Naive thymus-derived CD4-positive, alpha-beta T cell (primary cell): ENCODE results near the gene WNT11. TPM values are rescaled to one million over a fixed set of nuclear protein-coding genes. Genes with fewer than 3 reads are reported as not detected.

Experiments used
- ATAC-seq: fragments of 150-1000 bp; cut with Tn5 transposase; 2 replicates; pipeline ENCODE4 v1.10.0; 2021; ENCODE audit warnings: mild to moderate bottlenecking, moderate library complexity
- CTCF ChIA-PET: fragments of 350-600 bp; sonication (Branson Sonifier 250); formaldehyde crosslinking; loops from one replicate; lab custom pipeline; 2021; ENCODE audit warnings: antibody characterized with exemption; lab: Charles Lee
- POLR2A ChIA-PET: fragments of 350-600 bp; sonication (Branson Sonifier 250); formaldehyde crosslinking; loops from one replicate; lab custom pipeline; 2021; ENCODE audit warnings: antibody characterized with exemption, inconsistent platforms; lab: Charles Lee
- DNase-seq, 9 donors: peaks; one replicate each; pipeline versions ENCODE4 v3.0.0 to v3.0.0-alpha.2; 2020 to 2022; ENCODE audit warnings: mixed read lengths in 1 of 9
- H3K27ac ChIP-seq: one replicate; pipeline ENCODE4 v1.7.0; 2013; ENCODE audit warnings: mild to moderate bottlenecking, low read depth, low read length, moderate library complexity
- H3K27me3 ChIP-seq, 2 donors: one replicate each; pipeline ENCODE4 v1.7.0; 2013; ENCODE audit warnings: low read length in 2 of 2, mild to moderate bottlenecking in 2 of 2, moderate library complexity in 2 of 2; ENCODE audit not compliant: control insufficient read depth in 2 of 2, insufficient read depth in 2 of 2
- H3K36me3 ChIP-seq, 3 experiments: 1 replicate in 2 of 3; 2 replicates in 1 of 3; pipeline ENCODE4 v1.7.0; 2013; ENCODE audit warnings: low read length in 3 of 3, mild to moderate bottlenecking in 3 of 3, moderate library complexity in 1 of 3; ENCODE audit not compliant: insufficient read depth in 3 of 3, control insufficient read depth in 2 of 3
- H3K4me1 ChIP-seq, 2 donors: one replicate each; pipeline ENCODE4 v1.7.0; 2013; ENCODE audit warnings: low read length in 2 of 2, mild to moderate bottlenecking in 2 of 2, moderate library complexity in 1 of 2; ENCODE audit not compliant: control insufficient read depth in 2 of 2, insufficient read depth in 2 of 2
- H3K4me3 ChIP-seq: 2 replicates; pipeline ENCODE4 v1.7.0; 2013; ENCODE audit warnings: mild to moderate bottlenecking, low read length
- H3K9me3 ChIP-seq, 3 experiments: 1 replicate in 2 of 3; 2 replicates in 1 of 3; pipeline ENCODE4 v1.7.0; 2013; ENCODE audit warnings: low read length in 3 of 3; ENCODE audit not compliant: control insufficient read depth in 2 of 3
- H3K27ac Mint-ChIP-seq, 9 donors: one replicate each; pipeline ENCODE4 v1.8.0; 2020 to 2022; ENCODE audit warnings: mixed read lengths in 9 of 9, mild to moderate bottlenecking in 8 of 9, moderate library complexity in 5 of 9, inconsistent platforms in 2 of 9
- H3K27me3 Mint-ChIP-seq, 5 donors: one replicate each; pipeline ENCODE4 v1.8.0; 2021 to 2022; ENCODE audit warnings: mixed read lengths in 5 of 5, mild to moderate bottlenecking in 1 of 5
- H3K36me3 Mint-ChIP-seq, 5 donors: one replicate each; pipeline ENCODE4 v1.8.0; 2020 to 2022; ENCODE audit warnings: mixed read lengths in 5 of 5, mild to moderate bottlenecking in 3 of 5, inconsistent platforms in 1 of 5
- H3K4me1 Mint-ChIP-seq, 7 donors: one replicate each; pipeline ENCODE4 v1.8.0; 2020 to 2022; ENCODE audit warnings: mixed read lengths in 7 of 7, mild to moderate bottlenecking in 3 of 7, inconsistent platforms in 1 of 7
- H3K4me3 Mint-ChIP-seq, 10 donors: one replicate each; pipeline ENCODE4 v1.8.0; 2020 to 2022; ENCODE audit warnings: mild to moderate bottlenecking in 10 of 10, mixed read lengths in 10 of 10, moderate library complexity in 6 of 10, inconsistent platforms in 2 of 10
- H3K9me3 Mint-ChIP-seq, 11 donors: one replicate each; pipeline ENCODE4 v1.8.0; 2020 to 2022; ENCODE audit warnings: mixed read lengths in 11 of 11, mild to moderate bottlenecking in 4 of 11, inconsistent platforms in 1 of 11, moderate library complexity in 1 of 11
- intact Hi-C, 2 donors: fragments of 100-400 bp; cut with micrococcal nuclease; formaldehyde crosslinking; loops; one replicate each; pipeline ENCODE4 v1.15.1; 2023
- polyA plus RNA-seq, 2 donors: library from polyadenylated mRNA; unstranded; fragments of 300-500 nt; fragmentation: Illumina TruSeq; gene quantifications; one replicate each; pipeline ENCODE4 v1.2.3, GENCODE V29; 2021
- total RNA-seq, 6 experiments: library from RNA in 5 of 6; stranded (reverse) in 5 of 6; gene quantifications; 1 replicate in 5 of 6; 2 replicates in 1 of 6; pipeline ENCODE4 v1.2.3 and lab custom pipeline; 2021 to 2026

WNT11 gene
- total and polyA plus RNA-seq, 7 experiments from 2014 or later: 0.16 to 0.45 (median 0.27) TPM; not detected in 4

DNA sequence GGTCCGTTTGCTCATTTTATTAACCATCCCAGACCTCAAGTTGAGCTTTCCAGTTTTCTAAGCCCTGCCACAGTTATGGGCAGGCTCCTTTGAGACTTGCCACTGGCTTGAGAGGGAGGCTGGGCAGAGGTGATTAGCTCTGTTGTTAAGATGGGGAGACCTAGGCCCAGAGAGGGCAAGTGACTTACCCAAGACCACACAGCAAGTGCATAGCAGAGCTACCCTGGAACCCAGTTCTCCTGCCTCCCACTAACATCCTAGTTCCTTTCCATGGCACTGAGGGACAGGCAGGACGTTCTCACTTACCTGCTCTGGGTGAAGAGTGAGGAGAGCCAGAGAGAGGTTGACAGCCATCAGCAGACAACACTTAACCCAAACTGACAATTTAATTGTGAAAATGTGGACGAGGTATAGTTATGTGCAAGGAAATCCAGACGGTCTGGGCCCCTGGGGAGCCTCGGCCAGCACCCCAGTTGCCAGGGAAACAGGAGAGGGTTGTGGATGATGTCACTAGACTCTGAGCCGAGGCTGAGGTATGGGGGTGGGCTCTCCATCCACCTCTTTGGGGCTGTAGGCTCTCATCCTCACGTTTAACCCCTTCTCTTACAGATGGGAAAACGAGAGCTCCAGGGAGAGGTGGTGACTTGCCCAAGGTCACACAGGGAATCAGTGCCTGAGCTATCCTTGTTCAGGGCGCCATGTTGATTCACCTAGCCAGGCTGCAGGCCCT, 12.3 kb upstream of the WNT11 start:
- intact Hi-C loops: no loop called here
- H3K4me3 Mint-ChIP-seq: no peak overlapping the region

DNA sequence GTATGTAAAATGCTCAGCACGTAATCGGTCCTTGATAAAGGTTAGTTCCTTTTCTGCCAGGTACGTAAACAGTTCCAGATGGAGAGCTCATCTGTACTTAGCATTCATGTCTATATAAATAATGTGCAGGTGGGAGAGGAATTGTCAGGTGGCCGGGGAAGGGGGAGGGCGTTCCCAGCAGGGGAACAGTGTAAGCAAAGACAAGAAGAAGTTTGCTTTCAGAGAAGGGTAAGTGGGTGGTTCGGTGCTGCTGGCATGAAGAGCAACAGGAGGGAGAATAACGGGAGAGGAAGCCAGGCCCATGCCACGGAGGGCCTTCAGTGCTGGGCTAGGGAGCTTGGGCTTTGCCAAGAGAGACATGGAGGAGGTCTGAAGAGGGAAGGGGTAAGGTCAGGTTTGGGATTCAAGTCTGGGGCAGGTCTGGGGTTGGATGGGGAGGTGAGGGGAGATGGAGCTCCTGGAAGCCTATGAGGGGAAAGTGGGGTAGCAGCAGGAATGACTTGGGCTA, 11.4 kb upstream of the WNT11 start:
- Mint-ChIP-seq H3K27ac (no peak overlapping the region), H3K9me3 (peaks cover 0 to 3% (median 0%) of the 10 kb centered on the region in 11 donors), H3K36me3 (no peaks in the 10 kb centered on the region), H3K4me3 (no peak overlapping the region), H3K4me1 (peaks cover 0 to 2% (median 0%) of the 10 kb centered on the region in 7 donors), H3K27me3 (peaks cover 0 to 51% (median 4%) of the 10 kb centered on the region in 5 donors)
- Histone ChIP-seq H3K27me3 (no peaks in the 10 kb centered on the region), H3K36me3 (no peaks in the 10 kb centered on the region), H3K4me3 (no peak overlapping the region), H3K4me1 (no peaks in the 10 kb centered on the region), H3K9me3 (no peaks in the 10 kb centered on the region), H3K27ac (no peak overlapping the region)
- ChIA-PET POLR2A (no interaction called here), CTCF (interaction anchor here (1.1 to 1.8 kb wide), 2 partner anchors 10 to 96 kb away, joined by 3 to 4 read pairs; no protein-coding TSS in a partner anchor)
- intact Hi-C loops: no loop called here
- DNase-seq (no peak), ATAC-seq (no peak)

More for the DNA sequence above, 12.3 kb upstream of the WNT11 start:
- Histone ChIP-seq H3K36me3 (no peaks in the 10 kb centered on the region), H3K4me1 (no peaks in the 10 kb centered on the region), H3K9me3 (no peaks in the 10 kb centered on the region), H3K4me3 (no peak overlapping the region), H3K27ac (no peak overlapping the region), H3K27me3 (no peaks in the 10 kb centered on the region)
- Mint-ChIP-seq H3K36me3 (no peaks in the 10 kb centered on the region), H3K9me3 (peaks cover 0 to 1% (median 0%) of the 10 kb centered on the region in 11 donors), H3K27ac (no peak overlapping the region), H3K27me3 (peaks cover 0 to 44% (median 4%) of the 10 kb centered on the region in 5 donors), H3K4me1 (no peaks in the 10 kb centered on the region)
- CTCF ChIA-PET: interaction anchor here (0.7 to 1.1 kb wide), 4 partner anchors 9 to 99 kb away, joined by 3 to 4 read pairs (median 4); no protein-coding TSS in a partner anchor
- POLR2A ChIA-PET: interaction anchor here (1.3 kb wide), 1 partner anchor 10 kb away, joined by 4 read pairs; no protein-coding TSS in a partner anchor
- DNase-seq: no peak
- ATAC-seq: no peak

- POLR2A ChIA-PET: no interaction called here
- H3K36me3 Mint-ChIP-seq: no peaks in the 10 kb centered on the region
- intact Hi-C loops: no loop called here
- ATAC-seq: no peak
- H3K4me1 ChIP-seq: no peaks in the 10 kb centered on the region
- no peaks in the 10 kb centered on the region for H3K9me3 ChIP-seq
- H3K27me3 Mint-ChIP-seq: peaks cover 0 to 56% (median 4%) of the 10 kb centered on the region in 5 donors
- CTCF ChIA-PET: interaction anchor here (1.8 kb wide), 1 partner anchor 9 kb away, joined by 4 read pairs; no protein-coding TSS in a partner anchor
- H3K4me3 ChIP-seq: no peak overlapping the region
- no peaks in the 10 kb centered on the region for H3K36me3 ChIP-seq
- H3K4me3 Mint-ChIP-seq: no peak overlapping the region
- H3K27me3 ChIP-seq: no peaks in the 10 kb centered on the region
- no peak for DNase-seq
- peaks cover 0 to 2% (median 0%) of the 10 kb centered on the region in 7 donors for H3K4me1 Mint-ChIP-seq
- no peak overlapping the region for H3K27ac ChIP-seq
- H3K9me3 Mint-ChIP-seq: peaks cover 0 to 3% (median 0%) of the 10 kb centered on the region in 11 donors
- H3K27ac Mint-ChIP-seq: no peak overlapping the region
Observed at GRCh38 chr11:76216536-76217325, 10.4 kb upstream of the WNT11 start.

DNA sequence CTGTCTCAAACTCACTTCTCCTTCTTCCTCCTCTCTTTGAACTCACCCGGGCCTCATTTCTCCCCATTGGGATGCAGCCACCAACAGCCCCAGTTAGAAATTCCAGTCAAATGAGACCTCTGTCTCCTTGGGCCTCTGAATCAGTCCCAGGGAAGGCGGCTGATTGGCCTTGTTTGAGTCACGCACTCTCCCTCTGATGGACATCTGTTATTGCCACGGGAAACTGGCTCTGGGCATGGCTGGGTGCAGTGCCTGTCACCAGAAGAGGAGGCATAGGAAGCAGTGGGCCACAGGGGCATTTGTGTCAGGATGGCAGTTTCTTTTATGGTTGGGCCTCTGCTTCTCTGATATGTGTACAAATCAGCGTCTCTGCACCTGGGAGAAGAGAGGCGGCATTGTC, 9.6 kb upstream of the WNT11 start:
- Mint-ChIP-seq H3K27me3 (peaks cover 0 to 56% (median 10%) of the 10 kb centered on the region in 5 donors), H3K27ac (no peak overlapping the region), H3K9me3 (peaks cover 0 to 3% (median 0%) of the 10 kb centered on the region in 11 donors), H3K36me3 (no peaks in the 10 kb centered on the region), H3K4me3 (no peak overlapping the region), H3K4me1 (peaks cover 0 to 5% (median 1%) of the 10 kb centered on the region in 7 donors)
- no peak overlapping the region for H3K4me3 ChIP-seq
- ChIA-PET POLR2A (no interaction called here), CTCF (interaction anchor here (1.8 kb wide), 1 partner anchor 8 kb away, joined by 4 read pairs; no protein-coding TSS in a partner anchor)
- H3K9me3 ChIP-seq: no peaks in the 10 kb centered on the region
- intact Hi-C loops: no loop called here
- no peaks in the 10 kb centered on the region for H3K4me1 ChIP-seq
- no peaks in the 10 kb centered on the region for H3K27me3 ChIP-seq
- no peaks in the 10 kb centered on the region for H3K36me3 ChIP-seq
- DNase-seq (no peak), ATAC-seq (no peak)
- no peak overlapping the region for H3K27ac ChIP-seq

DNA sequence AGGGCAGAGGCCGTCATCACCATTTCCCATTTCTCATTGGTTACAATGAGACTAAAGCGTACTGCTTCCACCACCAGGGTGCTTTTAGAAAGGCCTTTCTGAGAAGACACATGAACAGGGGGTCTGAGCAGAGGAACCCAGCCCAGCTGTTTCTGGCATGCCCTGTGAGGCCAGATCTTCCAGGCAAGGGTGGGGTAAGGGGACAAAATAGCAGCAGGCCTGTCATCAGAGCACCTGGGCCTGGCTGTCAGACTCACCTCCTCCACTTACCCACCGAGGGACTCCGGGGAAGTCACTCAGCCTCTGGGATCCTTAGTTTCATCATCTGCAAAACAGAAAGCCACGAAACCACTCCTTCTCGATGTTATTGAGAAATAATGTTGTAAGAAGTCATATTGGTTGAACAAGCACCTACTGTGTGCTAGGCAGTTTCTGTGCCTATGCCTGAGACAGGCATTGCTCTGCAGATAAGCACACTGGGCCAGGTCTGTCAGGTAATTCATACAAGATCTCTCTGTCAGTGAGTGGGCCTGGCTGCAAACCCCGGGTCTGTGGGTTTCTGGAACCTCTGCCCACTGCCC, 8.8 kb upstream of the WNT11 start:
- H3K36me3 Mint-ChIP-seq: no peaks in the 10 kb centered on the region
- POLR2A ChIA-PET: no interaction called here
- H3K4me3 ChIP-seq: no peak overlapping the region
- no peak overlapping the region for H3K27ac Mint-ChIP-seq
- peaks cover 0 to 5% (median 2%) of the 10 kb centered on the region in 7 donors for H3K4me1 Mint-ChIP-seq
- DNase-seq: no peak
- intact Hi-C loops: no loop called here
- no peaks in the 10 kb centered on the region for H3K36me3 ChIP-seq
- H3K27me3 ChIP-seq: no peaks in the 10 kb centered on the region
- CTCF ChIA-PET: no interaction called here
- H3K9me3 Mint-ChIP-seq: peaks cover 0 to 3% (median 0%) of the 10 kb centered on the region in 11 donors
- H3K4me1 ChIP-seq: no peaks in the 10 kb centered on the region
- ATAC-seq: no peak
- H3K27me3 Mint-ChIP-seq: peaks cover 0 to 52% (median 14%) of the 10 kb centered on the region in 5 donors
- no peak overlapping the region for H3K27ac ChIP-seq
- H3K9me3 ChIP-seq: no peaks in the 10 kb centered on the region
- no peak overlapping the region for H3K4me3 Mint-ChIP-seq

- H3K27ac ChIP-seq: no peak overlapping the region
- ATAC-seq (no peak), DNase-seq (no peak)
- H3K36me3 ChIP-seq: no peaks in the 10 kb centered on the region
- POLR2A ChIA-PET: no interaction called here
- no peak overlapping the region for H3K4me3 Mint-ChIP-seq
- no peaks in the 10 kb centered on the region for H3K9me3 ChIP-seq
- CTCF ChIA-PET: no interaction called here
- no peak overlapping the region for H3K27ac Mint-ChIP-seq
- no peaks in the 10 kb centered on the region for H3K4me1 ChIP-seq
- no peak overlapping the region for H3K4me3 ChIP-seq
- H3K27me3 ChIP-seq: no peaks in the 10 kb centered on the region
- peaks cover 0 to 3% (median 0%) of the 10 kb centered on the region in 11 donors for H3K9me3 Mint-ChIP-seq
- peaks cover 0 to 5% (median 2%) of the 10 kb centered on the region in 7 donors for H3K4me1 Mint-ChIP-seq
- peaks cover 0 to 48% (median 14%) of the 10 kb centered on the region in 5 donors for H3K27me3 Mint-ChIP-seq
- no peaks in the 10 kb centered on the region for H3K36me3 Mint-ChIP-seq
- intact Hi-C loops: no loop called here
Observed at GRCh38 chr11:76214186-76214585, 7.9 kb upstream of the WNT11 start.
